GM21423 (cell line): ENCODE results near the gene PAPPA2.

Experiments
- ATAC-seq: cut with Tn5 transposase; IDR thresholded peaks from one replicate; pipeline ENCODE4 v1.9.1; 2021; ENCODE audit warnings: mild to moderate bottlenecking, moderate library complexity; ENCODE audit not compliant: unreplicated experiment

Gene PAPPA2

GRCh38 chr1:176843352-176844297 is 380.6 kb downstream of the PAPPA2 start:
- no peak for ATAC-seq

- no peak for ATAC-seq
Observed at GRCh38 chr1:176847052-176847451, 384.1 kb downstream of the PAPPA2 start.

DNA sequence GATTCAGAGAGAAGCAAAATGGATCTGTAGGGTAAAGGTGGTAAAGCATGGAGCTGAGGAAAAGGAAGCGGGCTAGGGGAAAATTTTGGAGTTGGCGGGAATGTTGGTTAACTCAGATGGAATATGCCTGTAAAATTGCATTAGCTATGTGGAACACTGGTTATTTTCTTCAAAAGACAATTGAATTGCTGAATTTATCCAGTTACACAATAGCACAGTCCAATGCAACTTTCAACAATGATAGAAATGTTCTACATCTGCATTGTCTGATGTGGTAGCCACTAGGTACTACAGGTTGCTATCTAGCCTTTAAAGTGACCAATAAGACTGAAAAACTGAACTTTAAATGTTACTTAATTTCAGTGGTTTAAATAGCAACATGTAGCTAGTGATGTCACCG is 386.3 kb downstream of the PAPPA2 start:
- no peak for ATAC-seq

DNA sequence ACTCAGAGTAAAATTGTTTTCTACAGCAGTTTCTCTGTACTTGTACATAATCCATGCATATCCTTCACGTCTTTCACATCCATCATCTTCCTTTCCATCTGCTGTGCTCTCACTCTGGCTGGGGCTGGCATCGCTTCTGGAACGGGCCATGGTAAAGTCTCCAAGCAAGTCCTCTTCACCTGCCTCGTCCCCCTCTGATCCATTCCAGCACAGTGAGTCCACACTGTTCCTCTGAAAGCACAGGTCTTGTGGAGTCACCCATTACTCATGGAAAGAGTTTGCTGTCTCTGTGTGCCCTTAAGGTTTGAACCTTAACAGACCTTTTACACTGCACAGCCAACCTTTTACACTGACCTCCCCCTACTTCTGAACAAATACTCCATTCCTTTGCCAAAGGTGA is 387.9 kb downstream of the PAPPA2 start:
- no peak for ATAC-seq

GRCh38 chr1:176852124-176852523 is 389.1 kb downstream of the PAPPA2 start:
- ATAC-seq, result no peak

DNA sequence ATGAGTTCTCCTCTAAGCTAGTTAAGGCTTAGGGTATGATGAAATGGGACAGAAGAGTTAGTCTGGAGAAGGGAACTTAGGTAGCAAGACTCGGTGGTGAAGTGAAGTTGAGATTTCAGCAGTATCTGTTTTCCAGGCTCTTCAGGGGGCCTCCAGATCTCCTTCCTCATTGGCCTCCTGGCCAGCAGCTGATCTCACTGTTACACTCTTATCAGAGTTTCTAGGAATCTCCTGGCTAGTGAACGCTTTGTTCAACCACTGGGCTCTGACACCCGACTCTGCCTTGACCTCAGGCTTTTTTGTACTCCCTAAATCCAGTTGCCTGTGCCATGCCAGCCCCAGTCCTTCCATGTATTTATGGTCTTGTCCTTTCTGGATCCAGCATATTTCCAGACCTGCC is 390.5 kb downstream of the PAPPA2 start:
- ATAC-seq, result no peak

GRCh38 chr1:176854121-176854520 is 391.1 kb downstream of the PAPPA2 start:
- ATAC-seq, result no peak

DNA sequence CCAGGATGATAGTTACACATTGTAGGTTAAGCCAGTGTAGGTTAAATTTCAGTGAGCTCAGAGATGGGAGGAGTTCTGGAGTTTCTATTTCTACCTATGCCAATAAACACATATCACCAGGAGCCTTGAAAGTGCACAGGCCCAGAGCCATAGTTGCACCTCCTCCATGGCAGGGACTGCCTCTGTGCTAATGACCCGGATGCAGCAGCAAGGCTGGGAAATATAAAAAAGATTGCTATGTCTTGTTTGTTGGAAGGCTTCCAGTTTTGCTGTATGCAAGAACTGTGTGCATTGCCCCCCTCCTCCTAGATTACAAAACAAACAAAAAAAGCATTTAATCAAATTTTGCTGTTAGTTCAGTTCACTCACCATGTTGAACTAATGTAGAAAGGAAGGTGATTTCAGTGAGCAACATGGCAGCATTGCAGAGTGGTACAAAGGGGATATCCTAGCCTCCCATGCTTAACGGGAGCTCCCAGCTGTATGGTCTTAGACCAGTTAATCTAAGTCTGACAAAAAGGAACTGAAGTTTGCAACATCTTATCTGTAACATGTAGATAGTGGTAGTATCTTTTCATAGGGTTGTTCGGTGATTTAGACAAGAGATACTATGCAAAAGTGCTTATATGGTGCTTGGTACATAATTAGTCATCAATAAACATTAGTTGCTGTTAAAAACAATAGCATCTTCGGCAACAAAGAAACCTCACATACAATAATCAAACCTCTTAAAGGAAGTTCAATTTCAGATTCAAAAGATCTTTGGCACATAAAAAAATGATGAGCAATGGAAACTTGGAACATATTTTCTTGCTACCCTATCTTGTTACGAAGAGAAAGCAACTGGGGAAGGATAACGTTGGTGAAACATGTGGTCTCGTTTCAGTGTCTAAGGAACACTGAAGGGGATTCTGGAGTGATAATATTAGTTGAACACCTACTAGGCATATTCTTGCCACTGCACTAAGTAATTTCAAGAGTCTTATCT is 392.1 kb downstream of the PAPPA2 start:
- no peak for ATAC-seq

GRCh38 chr1:176857632-176858031 is 394.7 kb downstream of the PAPPA2 start:
- ATAC-seq, result no peak

- no peak for ATAC-seq
Observed at GRCh38 chr1:176858433-176858916, 395.5 kb downstream of the PAPPA2 start.

- ATAC-seq, result no peak
Observed at GRCh38 chr1:176863613-176864012, 400.6 kb downstream of the PAPPA2 start.

GRCh38 chr1:176864211-176864610 is 401.2 kb downstream of the PAPPA2 start:
- ATAC-seq, result no peak

DNA sequence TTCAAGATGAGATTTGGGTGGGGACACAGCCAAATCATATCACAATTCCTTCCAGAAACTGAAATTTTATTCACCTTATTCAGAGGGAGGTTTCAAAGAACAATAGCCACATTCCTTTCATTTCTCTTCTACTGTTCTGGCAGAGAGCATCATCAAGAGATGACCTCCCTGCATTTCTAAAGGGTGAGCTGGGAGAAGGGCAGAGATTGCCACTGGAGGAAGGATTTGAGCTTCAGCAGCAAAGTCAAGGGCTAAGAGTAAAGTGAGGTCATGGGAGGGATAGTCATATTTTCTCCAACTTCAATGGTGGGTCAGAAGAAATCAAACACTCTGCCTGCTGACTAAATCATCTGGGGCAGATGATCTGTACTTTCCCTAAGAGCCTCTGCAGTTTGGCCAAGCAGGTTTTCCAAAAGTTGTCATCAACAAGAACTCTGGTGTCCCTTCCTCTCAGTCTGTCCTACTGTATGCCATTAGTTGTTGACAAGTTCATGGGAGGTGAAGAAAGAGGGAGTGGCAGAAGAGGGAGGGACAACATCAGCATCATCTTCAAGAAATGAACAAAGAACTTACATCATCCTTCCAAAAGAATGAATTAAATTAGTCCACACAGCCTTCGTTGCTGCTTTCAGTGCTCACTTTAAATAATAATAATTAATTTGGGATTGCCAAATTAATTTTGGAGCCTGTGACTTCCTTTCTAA is 403.2 kb downstream of the PAPPA2 start:
- ATAC-seq, result no peak

GRCh38 chr1:176869577-176869976 is 406.6 kb downstream of the PAPPA2 start:
- no peak for ATAC-seq

DNA sequence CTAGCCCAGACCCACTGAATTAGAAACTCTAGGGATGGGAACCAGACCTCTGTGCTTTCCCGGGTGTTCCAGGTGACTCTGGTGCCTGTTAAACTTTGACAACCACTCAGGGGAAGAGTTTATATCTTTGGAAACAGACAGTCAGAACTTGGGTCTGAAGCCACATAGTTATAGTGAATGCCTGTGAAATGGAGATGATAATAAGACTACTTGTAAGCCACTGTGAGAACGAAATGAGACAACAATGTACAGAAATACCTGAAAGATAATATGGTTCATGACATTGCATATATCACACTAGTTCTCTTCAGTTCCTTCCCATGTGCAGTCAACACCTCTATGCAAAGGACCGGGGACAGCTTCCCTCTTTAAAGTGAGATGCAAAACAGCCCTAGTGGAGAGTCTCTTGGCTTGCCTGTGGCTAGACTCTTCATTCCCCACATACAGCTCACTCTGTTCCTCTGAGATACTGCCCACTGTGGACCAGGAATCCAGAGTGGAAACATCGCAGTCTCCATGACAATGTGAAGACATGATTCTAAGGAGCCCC is 414.1 kb downstream of the PAPPA2 start:
- no peak for ATAC-seq

GRCh38 chr1:176877557-176877956 is 414.6 kb downstream of the PAPPA2 start:
- ATAC-seq, result no peak

DNA sequence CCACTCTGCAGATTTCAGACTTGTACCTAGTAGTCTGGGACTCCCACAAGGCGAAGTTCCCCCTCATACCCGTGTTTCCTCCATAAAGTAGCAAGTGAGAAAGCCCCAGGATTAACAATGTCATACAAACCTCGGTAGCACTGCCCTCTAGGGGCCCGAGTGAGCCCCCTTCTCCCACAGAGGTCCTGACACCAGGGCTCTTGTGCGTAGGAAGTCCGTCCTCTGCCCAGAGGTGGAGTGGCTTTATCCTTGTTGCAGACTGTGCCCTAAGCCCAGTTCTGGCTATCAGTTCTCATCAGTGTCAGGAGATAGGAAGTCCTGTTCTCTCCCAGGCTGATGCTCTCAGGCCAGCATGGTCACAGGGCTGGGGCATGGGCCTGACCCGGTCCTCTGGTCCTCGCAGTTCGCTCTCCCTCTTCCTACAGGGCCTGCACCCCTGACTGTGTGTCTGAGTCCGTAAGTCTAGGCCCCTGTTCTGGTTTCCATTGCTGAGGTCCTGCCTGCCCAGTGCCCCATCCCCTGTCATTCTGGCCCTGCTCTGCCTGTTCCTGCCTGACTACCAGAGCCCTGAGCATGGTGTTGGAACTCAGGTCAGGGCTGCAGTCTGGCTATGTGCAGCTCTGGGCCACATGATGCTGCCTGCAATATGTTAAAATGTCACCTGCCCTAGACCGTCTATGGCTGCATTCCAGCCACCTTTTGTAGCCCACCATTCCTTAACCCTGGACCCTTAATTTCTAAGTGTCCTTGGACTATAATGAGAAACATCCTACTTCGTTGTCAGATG is 416.0 kb downstream of the PAPPA2 start:
- ATAC-seq, result no peak

DNA sequence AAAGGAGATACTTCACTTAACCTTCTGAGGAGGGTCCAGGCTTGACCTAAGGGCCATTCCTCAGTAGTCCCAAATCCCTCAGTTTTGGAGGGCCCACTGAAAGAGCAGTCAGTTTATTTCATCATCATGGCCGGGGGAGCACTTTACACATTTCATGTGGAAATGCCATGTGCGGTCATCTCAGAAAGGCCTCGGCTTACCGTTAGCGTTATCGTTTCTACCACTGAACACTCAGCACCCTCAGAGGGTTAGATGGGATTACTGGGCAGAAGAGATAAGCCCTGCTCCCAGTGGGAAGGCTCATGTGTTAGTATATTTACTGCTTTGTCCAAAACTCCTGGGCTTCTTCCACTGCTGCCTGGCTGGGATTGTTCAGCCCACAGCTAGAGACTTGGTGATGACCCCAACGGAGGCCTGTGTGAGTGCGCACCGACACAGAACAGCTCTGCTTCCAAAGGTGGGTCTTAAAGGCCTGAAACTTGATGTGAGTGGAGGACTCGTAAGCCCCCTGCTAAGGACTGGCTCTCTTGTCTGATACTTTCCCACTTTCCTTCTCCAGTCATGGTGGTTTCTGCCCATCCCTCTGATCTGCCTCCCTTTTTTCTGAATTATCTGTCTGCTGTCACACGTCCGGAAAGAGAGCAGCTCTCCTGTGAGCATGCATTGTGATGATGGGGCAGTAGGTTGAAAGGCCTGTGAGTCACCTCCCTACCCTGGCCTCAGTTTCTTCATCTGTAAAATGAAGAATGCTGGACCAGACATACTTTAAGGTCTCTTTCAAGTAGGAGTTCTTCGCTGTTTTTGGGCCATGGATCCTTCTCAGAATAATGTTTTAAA is 417.0 kb downstream of the PAPPA2 start:
- ATAC-seq, result no peak
